ENCODE data around the gene LRRC40.

DNA sequence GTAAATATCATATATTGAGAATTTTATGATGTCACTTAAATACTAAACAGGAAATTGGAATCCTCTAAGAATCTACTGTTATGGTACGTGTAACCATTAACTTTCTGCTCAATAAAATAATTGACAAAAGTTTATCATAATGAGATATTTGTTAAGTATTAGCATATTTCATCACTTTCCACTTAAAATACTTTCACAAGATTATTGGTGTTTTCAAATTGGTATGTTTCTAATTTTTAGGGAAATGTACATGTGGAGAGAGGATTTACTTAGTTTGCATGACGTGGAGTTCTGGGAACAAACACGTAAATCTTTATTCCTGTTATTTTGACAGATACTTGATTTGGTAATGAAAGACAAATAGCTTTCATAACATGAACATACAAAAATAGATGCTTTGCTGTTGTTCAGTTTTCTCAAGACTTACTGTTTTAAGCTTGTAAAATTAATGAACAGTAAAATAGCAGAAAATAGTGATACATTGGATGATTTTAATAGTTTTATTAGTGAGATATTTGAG lies 17.4 kb upstream of the LRRC40 start:
- TF ChIP-seq, protein P1, sequence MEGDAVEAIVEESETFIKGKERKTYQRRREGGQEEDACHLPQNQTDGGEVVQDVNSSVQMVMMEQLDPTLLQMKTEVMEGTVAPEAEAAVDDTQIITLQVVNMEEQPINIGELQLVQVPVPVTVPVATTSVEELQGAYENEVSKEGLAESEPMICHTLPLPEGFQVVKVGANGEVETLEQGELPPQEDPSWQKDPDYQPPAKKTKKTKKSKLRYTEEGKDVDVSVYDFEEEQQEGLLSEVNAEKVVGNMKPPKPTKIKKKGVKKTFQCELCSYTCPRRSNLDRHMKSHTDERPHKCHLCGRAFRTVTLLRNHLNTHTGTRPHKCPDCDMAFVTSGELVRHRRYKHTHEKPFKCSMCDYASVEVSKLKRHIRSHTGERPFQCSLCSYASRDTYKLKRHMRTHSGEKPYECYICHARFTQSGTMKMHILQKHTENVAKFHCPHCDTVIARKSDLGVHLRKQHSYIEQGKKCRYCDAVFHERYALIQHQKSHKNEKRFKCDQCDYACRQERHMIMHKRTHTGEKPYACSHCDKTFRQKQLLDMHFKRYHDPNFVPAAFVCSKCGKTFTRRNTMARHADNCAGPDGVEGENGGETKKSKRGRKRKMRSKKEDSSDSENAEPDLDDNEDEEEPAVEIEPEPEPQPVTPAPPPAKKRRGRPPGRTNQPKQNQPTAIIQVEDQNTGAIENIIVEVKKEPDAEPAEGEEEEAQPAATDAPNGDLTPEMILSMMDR (optimal IDR thresholded peaks at IDR 0.05 in 1 of 3, IDR thresholded peaks at IDR 0.05 in 1 of 3, conservative IDR thresholded peaks at IDR 0.05 in 1 of 3; ENCODE audit: extremely low read depth in 1 of 3, insufficient read depth in 2 of 3, low read length in 3 of 3): no peak
- no peak for TF ChIP-seq EZH2 (IDR thresholded peaks at IDR 0.05; ENCODE audit: low read length)
